OCI-LY7 (cell line): ENCODE results near the gene FASTK. TPM values are rescaled to one million over a fixed set of nuclear protein-coding genes. Genes with fewer than 3 reads are reported as not detected.

Experiments
- BruUV-seq: library from RNA; stranded (reverse); fragments of 400-500 nt; replicated peaks from 2 replicates; lab custom pipeline; 2021; lab: Mats Ljungman, UMichigan
- CTCF ChIA-PET: fragments of 300-600 bp; sonication (Branson Sonifier 250); formaldehyde crosslinking; loops from one replicate; lab custom pipeline; 2022; ENCODE audit warnings: antibody characterized with exemption; ENCODE audit not compliant: unreplicated experiment; lab: Charles Lee
- POLR2A ChIA-PET: fragments of 300-600 bp; sonication (Branson Sonifier 250); formaldehyde crosslinking; loops from one replicate; lab custom pipeline; 2022; ENCODE audit warnings: antibody characterized with exemption; lab: Charles Lee
- DNase-seq: peaks from one replicate; pipeline ENCODE4 v3.0.0-alpha.2; 2015; ENCODE audit warnings: low spot score
- H2AFZ ChIP-seq: fragments of 200-600 bp; sonication (generic), shearing (Covaris generic); 2 replicates; pipeline ENCODE4 v1.6.1; 2014; ENCODE audit warnings: mild to moderate bottlenecking, antibody characterized with exemption, low read length, moderate library complexity
- H3K27ac ChIP-seq: fragments of 200-600 bp; sonication (generic); 2 replicates; pipeline ENCODE4 v1.5.1; 2014; ENCODE audit warnings: mixed run types, low read depth, mild to moderate bottlenecking, moderate library complexity, low read length, inconsistent platforms; ENCODE audit not compliant: poor library complexity, severe bottlenecking
- H3K36me3 ChIP-seq: fragments of 200-600 bp; sonication (generic); 2 replicates; pipeline ENCODE4 v1.6.1; 2014; ENCODE audit warnings: mild to moderate bottlenecking, antibody characterized with exemption, low read length, moderate library complexity, mixed read lengths; ENCODE audit not compliant: insufficient read depth
- H3K4me1 ChIP-seq: fragments of 200-600 bp; sonication (generic); 2 replicates; pipeline ENCODE4 v1.5.1; 2014; ENCODE audit warnings: mild to moderate bottlenecking, low read length; ENCODE audit not compliant: insufficient read depth, poor library complexity, severe bottlenecking
- H3K4me2 ChIP-seq: fragments of 200-600 bp; sonication (generic); 2 replicates; pipeline ENCODE4 v1.6.1; 2014; ENCODE audit warnings: mild to moderate bottlenecking, low read length
- H3K4me3 ChIP-seq: fragments of 200-600 bp; sonication (generic); 2 replicates; pipeline ENCODE4 v1.5.1; 2014; ENCODE audit warnings: mild to moderate bottlenecking, low read depth, low read length; ENCODE audit not compliant: poor library complexity, severe bottlenecking
- H3K79me2 ChIP-seq: fragments of 200-600 bp; sonication (generic); 2 replicates; pipeline ENCODE4 v1.6.1; 2016; ENCODE audit warnings: low read depth, mild to moderate bottlenecking, low read length, moderate library complexity, mixed read lengths; ENCODE audit not compliant: insufficient read depth
- H3K9me2 ChIP-seq: fragments of 200-600 bp; sonication (generic); 2 replicates; pipeline ENCODE4 v1.6.1; 2016; ENCODE audit warnings: mild to moderate bottlenecking, low read length, mixed read lengths; ENCODE audit not compliant: insufficient read depth
- H3K9me3 ChIP-seq: fragments of 200-600 bp; sonication (generic); 2 replicates; pipeline ENCODE4 v1.6.1; 2014; ENCODE audit warnings: mild to moderate bottlenecking, mixed run types, low read length, mixed read lengths
- H4K20me1 ChIP-seq: fragments of 200-600 bp; sonication (generic); 2 replicates; pipeline ENCODE4 v1.6.1; 2014; ENCODE audit warnings: mild to moderate bottlenecking, antibody characterized with exemption, low read length, moderate library complexity, mixed read lengths; ENCODE audit not compliant: insufficient read depth
- EZH2phosphoT487 ChIP-seq: fragments of 200-600 bp; sonication (generic); IDR thresholded peaks from 2 replicates; pipeline ENCODE4 v1.6.1; 2018; ENCODE audit warnings: low read depth, borderline replicate concordance, mild to moderate bottlenecking, mixed run types, antibody characterized with exemption, low read length, moderate library complexity, mixed read lengths
- intact Hi-C: fragments of 100-400 bp; cut with micrococcal nuclease; formaldehyde crosslinking; loops from one replicate; pipeline ENCODE4 v1.10.0; 2022; ENCODE audit not compliant: unreplicated experiment
- total RNA-seq, 2 experiments: library from RNA; depleted of rRNA in 1 of 2; stranded (reverse); fragments of >200 nt in 1 of 2; shearing (Covaris generic) in 1 of 2; gene quantifications; 2 replicates each; pipeline ENCODE4 v1.2.3, GENCODE V29; 2014 to 2022
- TF ChIP-seq, protein P1 (sequence below): fragments of 200-600 bp; sonication (generic); conservative IDR thresholded peaks from 2 replicates; pipeline ENCODE4 v1.5.1; 2014; ENCODE audit warnings: mild to moderate bottlenecking, antibody characterized with exemption, low read length, moderate library complexity, mixed read lengths

FASTK gene
- total RNA-seq, 2 experiments from 2014 or later = 90.5 to 118 TPM

DNA sequence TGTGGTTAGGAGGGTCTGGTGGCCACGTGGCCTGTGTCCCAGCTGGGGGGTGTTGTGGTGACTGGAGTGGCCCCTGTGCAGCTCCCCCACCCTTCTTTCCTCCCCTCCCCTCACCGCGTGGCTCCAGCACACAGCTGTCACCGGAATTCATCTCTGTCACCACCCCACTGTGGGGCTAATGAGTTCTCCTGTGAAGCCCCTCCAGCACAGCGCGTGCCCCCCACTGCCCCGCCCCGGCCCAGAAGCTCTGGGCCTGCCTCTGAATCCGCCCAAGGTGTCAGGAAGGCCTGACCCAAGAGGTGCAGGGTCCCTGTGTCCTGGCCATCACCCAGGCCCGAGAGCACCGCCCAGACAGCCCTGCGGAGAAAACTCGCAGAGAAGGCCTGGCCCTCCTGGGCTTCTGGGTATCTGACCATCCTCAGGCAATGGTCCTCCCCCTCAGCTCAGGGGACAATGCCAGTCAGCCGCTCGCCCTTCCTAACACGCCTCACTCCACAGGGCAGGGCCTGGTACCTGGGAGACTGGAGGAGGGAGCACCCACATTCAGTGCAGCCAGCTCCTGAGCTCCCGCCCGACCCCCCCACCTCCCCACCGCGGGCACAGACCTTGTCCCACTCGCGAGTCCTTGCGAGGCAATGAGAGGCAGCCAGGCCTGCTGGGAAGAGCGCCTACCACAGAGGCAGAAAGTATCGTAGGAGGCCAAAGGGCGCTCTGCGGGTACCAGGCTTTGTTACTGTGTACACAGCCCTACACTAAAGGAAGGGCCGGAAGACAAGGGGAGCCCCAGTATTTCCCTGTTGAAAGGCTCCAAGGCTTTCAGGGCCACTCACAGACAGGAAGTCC lies 48.7 kb upstream of the FASTK start:
- H2AFZ ChIP-seq = no peak overlapping the region
- no peaks in the 10 kb centered on the region for H3K36me3 ChIP-seq
- intact Hi-C loops = no loop called here
- CTCF ChIA-PET = interaction anchor here (0.6 to 0.8 kb wide), 2 partner anchors 78 to 114 kb away, joined by 3 to 6 read pairs; no protein-coding TSS in a partner anchor
- BruUV-seq = no TSS peak
- POLR2A ChIA-PET = no interaction called here
- TF ChIP-seq, protein P1, sequence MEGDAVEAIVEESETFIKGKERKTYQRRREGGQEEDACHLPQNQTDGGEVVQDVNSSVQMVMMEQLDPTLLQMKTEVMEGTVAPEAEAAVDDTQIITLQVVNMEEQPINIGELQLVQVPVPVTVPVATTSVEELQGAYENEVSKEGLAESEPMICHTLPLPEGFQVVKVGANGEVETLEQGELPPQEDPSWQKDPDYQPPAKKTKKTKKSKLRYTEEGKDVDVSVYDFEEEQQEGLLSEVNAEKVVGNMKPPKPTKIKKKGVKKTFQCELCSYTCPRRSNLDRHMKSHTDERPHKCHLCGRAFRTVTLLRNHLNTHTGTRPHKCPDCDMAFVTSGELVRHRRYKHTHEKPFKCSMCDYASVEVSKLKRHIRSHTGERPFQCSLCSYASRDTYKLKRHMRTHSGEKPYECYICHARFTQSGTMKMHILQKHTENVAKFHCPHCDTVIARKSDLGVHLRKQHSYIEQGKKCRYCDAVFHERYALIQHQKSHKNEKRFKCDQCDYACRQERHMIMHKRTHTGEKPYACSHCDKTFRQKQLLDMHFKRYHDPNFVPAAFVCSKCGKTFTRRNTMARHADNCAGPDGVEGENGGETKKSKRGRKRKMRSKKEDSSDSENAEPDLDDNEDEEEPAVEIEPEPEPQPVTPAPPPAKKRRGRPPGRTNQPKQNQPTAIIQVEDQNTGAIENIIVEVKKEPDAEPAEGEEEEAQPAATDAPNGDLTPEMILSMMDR = no peak
- TF ChIP-seq EZH2phosphoT487 = no peak
- no peaks in the 10 kb centered on the region for H3K4me1 ChIP-seq
- no peak overlapping the region for H3K4me3 ChIP-seq
- H4K20me1 ChIP-seq = no peaks in the 10 kb centered on the region
- H3K9me3 ChIP-seq = no peaks in the 10 kb centered on the region
- no peaks in the 10 kb centered on the region for H3K9me2 ChIP-seq
- H3K27ac ChIP-seq = no peak overlapping the region
- H3K4me2 ChIP-seq = no peak overlapping the region
- no peaks in the 10 kb centered on the region for H3K79me2 ChIP-seq
- no peak for DNase-seq

GRCh38 chr7:151128716-151129115 lies 48.1 kb upstream of the FASTK start:
- no peaks in the 10 kb centered on the region for H3K9me2 ChIP-seq
- no peaks in the 10 kb centered on the region for H3K79me2 ChIP-seq
- H3K4me2 ChIP-seq = no peak overlapping the region
- no TSS peak for BruUV-seq
- TF ChIP-seq, protein P1 = no peak
- no peak for TF ChIP-seq EZH2phosphoT487
- H2AFZ ChIP-seq = no peak overlapping the region
- H3K36me3 ChIP-seq = no peaks in the 10 kb centered on the region
- no peaks in the 10 kb centered on the region for H3K9me3 ChIP-seq
- ChIA-PET POLR2A (no interaction called here), CTCF (interaction anchor here (0.8 kb wide), 1 partner anchor 115 kb away, joined by 3 read pairs; no protein-coding TSS in a partner anchor)
- no peaks in the 10 kb centered on the region for H4K20me1 ChIP-seq
- no peaks in the 10 kb centered on the region for H3K4me1 ChIP-seq
- H3K27ac ChIP-seq = no peak overlapping the region
- no peak overlapping the region for H3K4me3 ChIP-seq
- intact Hi-C loops = no loop called here
- DNase-seq = no peak

GRCh38 chr7:151128144-151128543 lies 47.5 kb upstream of the FASTK start:
- CTCF ChIA-PET = interaction anchor here (0.6 kb wide), 1 partner anchor 1565 kb away, joined by 3 read pairs; no protein-coding TSS in a partner anchor
- TF ChIP-seq EZH2phosphoT487 = no peak
- TF ChIP-seq, protein P1 = no peak
- POLR2A ChIA-PET = no interaction called here
- no peak overlapping the region for H3K4me3 ChIP-seq
- DNase-seq = no peak
- H3K27ac ChIP-seq = no peak overlapping the region
- BruUV-seq = no TSS peak
- intact Hi-C loops = no loop called here
- H2AFZ ChIP-seq = no peak overlapping the region
- no peaks in the 10 kb centered on the region for H3K9me2 ChIP-seq
- H3K9me3 ChIP-seq = no peaks in the 10 kb centered on the region
- H3K79me2 ChIP-seq = no peaks in the 10 kb centered on the region
- H4K20me1 ChIP-seq = no peaks in the 10 kb centered on the region
- H3K4me2 ChIP-seq = no peak overlapping the region
- H3K36me3 ChIP-seq = no peaks in the 10 kb centered on the region
- no peaks in the 10 kb centered on the region for H3K4me1 ChIP-seq
